Ishikawa (cell line): ENCODE data around the gene FSIP1.

ENCODE experiments used
- CEBPB ChIP-seq: IDR thresholded peaks from 2 replicates; pipeline ENCODE4 v1.6.1; 2012
- CREB1 ChIP-seq: IDR thresholded peaks from 2 replicates; pipeline ENCODE4 v1.6.1; 2012; ENCODE audit warnings: low read depth
- EGR1 ChIP-seq: IDR thresholded peaks from 2 replicates; pipeline ENCODE4 v1.6.1; 2012
- EP300 ChIP-seq: IDR thresholded peaks from 2 replicates; pipeline ENCODE4 v1.6.1; 2012; ENCODE audit warnings: borderline replicate concordance
- FOXM1 ChIP-seq: IDR thresholded peaks from 2 replicates; pipeline ENCODE4 v1.6.1; 2012; ENCODE audit warnings: low read depth, borderline replicate concordance
- MAX ChIP-seq: IDR thresholded peaks from 2 replicates; pipeline ENCODE4 v1.6.1; 2012
- NFIC ChIP-seq: IDR thresholded peaks from 2 replicates; pipeline ENCODE4 v1.6.1; 2012
- RAD21 ChIP-seq: IDR thresholded peaks from 2 replicates; pipeline ENCODE4 v1.6.1; 2012; ENCODE audit warnings: low read depth
- REST ChIP-seq: IDR thresholded peaks from 2 replicates; pipeline ENCODE4 v1.6.1; 2012; ENCODE audit warnings: low read depth, mild to moderate bottlenecking
- TAF1 ChIP-seq: IDR thresholded peaks from 2 replicates; pipeline ENCODE4 v1.6.1; 2012; ENCODE audit warnings: low read depth, mild to moderate bottlenecking
- TCF12 ChIP-seq: IDR thresholded peaks from 2 replicates; pipeline ENCODE4 v1.6.1; 2012; ENCODE audit warnings: low read depth
- TEAD4 ChIP-seq: IDR thresholded peaks from 2 replicates; pipeline ENCODE4 v1.6.1; 2012
- USF1 ChIP-seq: IDR thresholded peaks from 2 replicates; pipeline ENCODE4 v1.6.1; 2012
- YY1 ChIP-seq: IDR thresholded peaks from 2 replicates; pipeline ENCODE4 v1.6.1; 2012; ENCODE audit warnings: low read depth
- ZBTB7A ChIP-seq: IDR thresholded peaks from 2 replicates; pipeline ENCODE4 v1.6.1; 2012; ENCODE audit warnings: low read depth

Gene FSIP1

GRCh38 chr15:39592500-39592899 lies 190.1 kb downstream of the FSIP1 start:
- TF ChIP-seq USF1, result no peak
- TF ChIP-seq YY1, result no peak
- no peak for TF ChIP-seq TAF1
- TF ChIP-seq ZBTB7A, result no peak
- TF ChIP-seq RAD21, result no peak
- no peak for TF ChIP-seq NFIC
- TF ChIP-seq MAX, result no peak

- TF ChIP-seq CEBPB, result no peak
- TF ChIP-seq RAD21, result no peak
- TF ChIP-seq MAX, result no peak
These were observed 190.7 kb downstream of the FSIP1 start for GRCh38 chr15:39591896-39592315.

GRCh38 chr15:39591141-39591895 lies 191.3 kb downstream of the FSIP1 start:
- TF ChIP-seq MAX (no peak), ZBTB7A (no peak), TAF1 (no peak), YY1 (no peak), CREB1 (no peak), REST (no peak), TEAD4 (no peak), RAD21 (no peak), USF1 (no peak), FOXM1 (no peak), TCF12 (no peak), CEBPB (no peak), EGR1 (no peak), EP300 (no peak), NFIC (no peak)

- TF ChIP-seq TEAD4, result no peak
- no peak for TF ChIP-seq EP300
- TF ChIP-seq CREB1, result no peak
- TF ChIP-seq USF1, result no peak
- no peak for TF ChIP-seq YY1
- no peak for TF ChIP-seq TCF12
- TF ChIP-seq MAX, result no peak
- TF ChIP-seq CEBPB, result no peak
- TF ChIP-seq EGR1, result no peak
- no peak for TF ChIP-seq REST
- TF ChIP-seq RAD21, result no peak
- TF ChIP-seq FOXM1, result no peak
- no peak for TF ChIP-seq ZBTB7A
- TF ChIP-seq NFIC, result no peak
- no peak for TF ChIP-seq TAF1
These were observed 192.6 kb downstream of the FSIP1 start for GRCh38 chr15:39589815-39590644.
